Measurements from ENCODE around the gene KRT81. TPM values are rescaled to one million over a fixed set of nuclear protein-coding genes. Genes with fewer than 3 reads are reported as not detected.

KRT81 gene
- total and polyA plus RNA-seq, 10 donors = 0.05 to 0.37 TPM; not detected in 8

DNA sequence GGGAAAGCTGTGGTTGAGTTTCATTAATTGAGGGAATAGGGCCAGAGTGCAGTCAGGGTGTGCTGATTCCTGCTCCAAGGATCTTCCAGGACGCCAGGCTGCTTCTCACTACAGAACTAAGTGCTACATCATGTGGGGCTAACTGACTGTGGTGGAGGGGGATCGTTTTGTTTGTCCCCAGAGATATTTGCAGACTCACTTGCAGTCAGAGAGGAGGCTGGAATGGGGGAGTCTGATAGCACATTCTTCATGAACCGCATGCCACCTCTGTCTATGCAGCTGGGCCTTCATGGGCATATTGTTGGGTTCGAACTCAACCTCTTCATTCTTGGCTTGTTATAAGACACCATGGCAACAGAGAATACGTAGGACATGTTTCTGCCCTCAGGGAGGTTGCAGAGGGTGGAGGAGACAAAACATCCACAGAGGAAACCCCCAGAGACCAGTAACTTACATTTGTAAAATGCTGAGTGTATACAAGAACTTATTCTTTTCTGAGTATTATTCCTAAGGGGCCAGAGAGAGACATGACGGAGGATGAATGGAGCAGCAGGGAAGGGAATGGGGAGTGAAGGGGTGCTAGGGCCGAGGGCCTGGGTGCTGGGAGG lies 45.3 kb downstream of the KRT81 start:
- DNase-seq = no peak
- peaks cover 0 to 44% (median 8%) of the 10 kb centered on the region in 7 donors for H3K27me3 ChIP-seq (replicated peaks in 1 of 7)
- H3K27ac ChIP-seq = no peak overlapping the region
- 73 to 94% (median 83%) methylated on average over 7 of the region's 7 CpGs for WGBS, 5 donors
- H3K4me1 ChIP-seq = peaks cover 7 to 25% (median 16%) of the 10 kb centered on the region in 6 donors
- TF ChIP-seq POLR2A (IDR thresholded peaks at IDR 0.05) (no peak), POLR2AphosphoS5 (IDR thresholded peaks at IDR 0.05) (no peak)
- TF ChIP-seq, protein P1, sequence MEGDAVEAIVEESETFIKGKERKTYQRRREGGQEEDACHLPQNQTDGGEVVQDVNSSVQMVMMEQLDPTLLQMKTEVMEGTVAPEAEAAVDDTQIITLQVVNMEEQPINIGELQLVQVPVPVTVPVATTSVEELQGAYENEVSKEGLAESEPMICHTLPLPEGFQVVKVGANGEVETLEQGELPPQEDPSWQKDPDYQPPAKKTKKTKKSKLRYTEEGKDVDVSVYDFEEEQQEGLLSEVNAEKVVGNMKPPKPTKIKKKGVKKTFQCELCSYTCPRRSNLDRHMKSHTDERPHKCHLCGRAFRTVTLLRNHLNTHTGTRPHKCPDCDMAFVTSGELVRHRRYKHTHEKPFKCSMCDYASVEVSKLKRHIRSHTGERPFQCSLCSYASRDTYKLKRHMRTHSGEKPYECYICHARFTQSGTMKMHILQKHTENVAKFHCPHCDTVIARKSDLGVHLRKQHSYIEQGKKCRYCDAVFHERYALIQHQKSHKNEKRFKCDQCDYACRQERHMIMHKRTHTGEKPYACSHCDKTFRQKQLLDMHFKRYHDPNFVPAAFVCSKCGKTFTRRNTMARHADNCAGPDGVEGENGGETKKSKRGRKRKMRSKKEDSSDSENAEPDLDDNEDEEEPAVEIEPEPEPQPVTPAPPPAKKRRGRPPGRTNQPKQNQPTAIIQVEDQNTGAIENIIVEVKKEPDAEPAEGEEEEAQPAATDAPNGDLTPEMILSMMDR (IDR thresholded peaks at IDR 0.05 in 8 of 11, conservative IDR thresholded peaks at IDR 0.05 in 3 of 11) = no peak
- H3K36me3 ChIP-seq = no peaks in the 10 kb centered on the region
- no peaks in the 10 kb centered on the region for H3K9me3 ChIP-seq
- intact Hi-C loops (cut with DNase I; ENCODE audit: low total_unique reads) = no loop called here
- no peak overlapping the region for H3K4me3 ChIP-seq

DNA sequence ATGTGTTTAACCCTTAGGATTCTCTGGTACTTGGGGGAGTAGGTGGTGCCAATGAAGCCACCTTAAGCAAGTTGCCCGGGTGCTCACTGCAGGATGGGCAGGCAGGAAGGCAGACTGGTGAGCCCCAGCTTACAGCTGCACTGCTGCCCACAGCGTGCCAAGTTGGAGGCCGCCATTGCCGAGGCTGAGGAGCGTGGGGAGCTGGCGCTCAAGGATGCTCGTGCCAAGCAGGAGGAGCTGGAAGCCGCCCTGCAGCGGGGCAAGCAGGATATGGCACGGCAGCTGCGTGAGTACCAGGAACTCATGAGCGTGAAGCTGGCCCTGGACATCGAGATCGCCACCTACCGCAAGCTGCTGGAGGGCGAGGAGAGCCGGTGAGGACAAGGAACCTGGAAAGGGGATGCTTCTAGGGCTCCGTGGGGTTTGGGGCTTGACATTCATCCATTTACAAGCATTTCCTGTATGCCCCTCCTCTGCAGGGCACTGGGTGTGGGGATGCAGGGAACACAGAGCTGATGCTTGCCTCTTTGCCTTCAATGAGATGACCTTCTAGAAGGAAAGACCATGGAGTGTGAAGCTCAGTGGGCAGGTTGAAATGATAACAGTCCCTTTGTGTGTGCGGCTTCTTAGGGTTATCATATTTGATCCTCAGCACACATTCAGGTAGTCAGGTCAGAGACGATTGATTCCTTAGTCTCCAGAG lies 45.9 kb downstream of the KRT81 start:
- peaks cover 7 to 25% (median 16%) of the 10 kb centered on the region in 6 donors for H3K4me1 ChIP-seq
- DNase-seq = no peak
- H3K4me3 ChIP-seq = no peak overlapping the region
- no peak for TF ChIP-seq POLR2AphosphoS5 (IDR thresholded peaks at IDR 0.05)
- TF ChIP-seq POLR2A (IDR thresholded peaks at IDR 0.05) = no peak
- TF ChIP-seq, protein P1 (IDR thresholded peaks at IDR 0.05 in 8 of 11, conservative IDR thresholded peaks at IDR 0.05 in 3 of 11) = no peak
- H3K9me3 ChIP-seq = no peaks in the 10 kb centered on the region
- no peak overlapping the region for H3K27ac ChIP-seq
- 82 to 91% (median 85%) methylated on average over 15 to 20 of the region's 20 CpGs for WGBS, 5 donors
- peaks cover 0 to 37% (median 6%) of the 10 kb centered on the region in 7 donors for H3K27me3 ChIP-seq (replicated peaks in 1 of 7)
- H3K36me3 ChIP-seq = no peaks in the 10 kb centered on the region
- intact Hi-C loops (cut with DNase I; ENCODE audit: low total_unique reads) = no loop called here

DNA sequence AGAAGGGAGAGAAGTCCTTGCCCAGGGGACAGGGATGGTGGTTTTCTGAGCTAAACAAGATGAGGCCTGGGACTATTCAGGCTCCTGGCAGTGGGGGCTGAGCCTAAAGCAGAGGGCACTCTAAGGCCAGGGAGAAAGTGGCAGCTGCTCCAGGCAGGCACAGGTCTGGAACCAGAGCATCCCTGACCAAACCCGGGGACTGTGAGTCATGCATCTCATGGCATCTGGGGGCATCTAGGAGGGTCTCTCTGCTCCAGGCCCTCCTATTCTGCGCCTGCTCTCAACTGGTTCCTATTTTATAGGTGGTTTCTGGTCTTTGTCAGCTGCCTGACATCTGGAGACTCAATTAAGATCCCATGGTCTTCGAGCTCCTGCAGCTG lies 46.7 kb downstream of the KRT81 start:
- 57 to 77% (median 67%) methylated on average over 3 of the region's 3 CpGs for WGBS, 5 donors
- Histone ChIP-seq H3K4me1 (peaks cover 7 to 25% (median 13%) of the 10 kb centered on the region in 6 donors), H3K9me3 (no peaks in the 10 kb centered on the region), H3K27ac (peak overlapping the region in 2 of 8 donors; percentile 31 to 40), H3K36me3 (no peaks in the 10 kb centered on the region), H3K27me3 (replicated peaks in 1 of 7) (peaks cover 0 to 29% (median 0%) of the 10 kb centered on the region in 7 donors), H3K4me3 (no peak overlapping the region)
- peak; percentile 23 for DNase-seq
- TF ChIP-seq, protein P1 (IDR thresholded peaks at IDR 0.05 in 8 of 11, conservative IDR thresholded peaks at IDR 0.05 in 3 of 11) = no peak
- no peak for TF ChIP-seq POLR2A (IDR thresholded peaks at IDR 0.05)
- no peak for TF ChIP-seq POLR2AphosphoS5 (IDR thresholded peaks at IDR 0.05)
- intact Hi-C loops (cut with DNase I; ENCODE audit: low total_unique reads) = no loop called here

Measured in spleen (tissue), 11 donors.